Right lung (tissue), 5 donors: ENCODE results near the gene BRD1. TPM values are rescaled to one million over a fixed set of nuclear protein-coding genes. Genes with fewer than 3 reads are reported as not detected.
"Not testable (repeated sequence)": the region's sequence is repeated elsewhere in the genome, so short reads cannot be mapped to it uniquely, and the experiment has no call there.

ENCODE experiments used
- DNase-seq, 2 donors: peaks; one replicate each; pipeline ENCODE4 v3.0.0-alpha.2; 2013
- polyA plus RNA-seq, 5 donors: library from polyadenylated mRNA; unstranded; fragments of 120-200 nt; gene quantifications; one replicate each; pipeline versions ENCODE4 v1.2.1 to v1.2.3, GENCODE V29; 2013; ENCODE audit warnings: inconsistent platforms in 1 of 5, low replicate concordance in 1 of 5; ENCODE audit not compliant: insufficient read length in 5 of 5, insufficient read depth in 1 of 5

Gene BRD1
- polyA plus RNA-seq, 5 donors: 31.2 to 41.2 (median 35.3) TPM

DNA sequence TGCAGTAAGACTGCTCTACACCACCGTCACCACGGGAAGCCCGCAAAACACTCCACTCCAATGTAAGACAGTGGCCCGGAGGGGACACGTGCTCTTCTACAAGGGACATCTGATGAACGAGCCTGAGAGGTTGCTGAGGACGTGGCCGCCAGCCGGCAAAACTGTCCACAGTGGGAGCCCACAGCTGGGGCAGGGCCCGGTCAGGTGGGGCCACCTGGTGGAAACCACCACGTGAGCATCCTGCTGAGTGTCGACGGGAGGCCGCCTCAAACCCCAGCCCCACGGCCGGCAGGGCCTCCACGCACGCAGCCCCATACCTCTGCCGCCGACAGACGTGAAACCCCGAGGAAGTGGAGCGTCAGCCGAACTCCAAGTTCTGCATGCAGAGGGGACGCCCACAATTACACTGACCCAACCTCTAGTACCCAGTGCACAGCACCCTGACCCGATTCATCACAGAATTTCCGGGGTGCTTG is 42.6 kb downstream of the BRD1 start:
- DNase-seq: no peak

DNA sequence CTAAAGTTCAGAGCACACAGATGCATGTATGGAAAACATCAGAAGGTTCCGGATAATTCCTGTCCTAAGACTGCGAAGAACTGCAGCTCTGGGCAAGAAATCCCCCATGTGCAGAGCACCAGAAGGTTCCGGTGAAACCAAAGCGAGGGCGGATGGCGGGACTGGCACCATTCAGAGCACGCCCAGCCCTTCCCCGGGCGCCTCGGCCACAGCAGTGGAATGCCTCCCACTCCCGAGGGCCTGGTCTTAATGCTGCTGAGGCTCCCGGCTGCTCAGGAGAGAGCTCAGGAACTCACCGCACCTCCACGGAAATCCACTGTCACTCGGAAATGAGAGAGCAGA is 43.1 kb downstream of the BRD1 start:
- DNase-seq: no peak

DNA sequence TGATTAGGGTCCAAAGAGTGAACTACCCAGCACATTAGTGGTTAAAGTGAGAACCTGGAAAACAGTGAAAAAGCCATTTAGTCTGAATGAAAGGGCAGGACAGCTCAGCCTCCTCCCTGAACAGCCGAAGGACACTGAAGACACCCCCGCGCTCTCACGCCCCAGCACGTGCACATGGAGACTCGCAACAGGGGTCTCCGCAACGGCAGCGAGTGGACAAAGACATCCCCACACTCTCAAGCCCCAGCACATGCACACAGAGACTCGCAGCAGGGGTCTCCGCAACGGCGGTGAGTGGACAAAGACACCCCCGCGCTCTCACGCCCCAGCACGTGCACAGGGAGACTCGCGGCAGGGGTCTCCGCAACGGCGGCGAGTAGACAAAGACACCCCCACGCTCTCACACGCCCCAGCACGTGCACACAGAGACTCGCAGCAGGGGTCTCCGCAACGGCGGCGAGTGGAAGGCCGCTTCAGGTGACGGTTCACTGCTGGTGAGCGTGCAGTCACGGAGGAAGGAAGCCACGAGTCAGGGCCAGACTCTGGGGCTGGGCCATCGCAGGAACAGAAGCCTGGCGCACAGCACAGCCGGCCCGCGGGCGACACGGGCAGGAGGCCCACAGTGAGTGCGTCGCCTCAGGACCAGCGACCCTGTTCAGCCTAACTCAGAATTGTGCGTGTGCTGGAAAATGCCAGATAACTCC is 43.6 kb downstream of the BRD1 start:
- DNase-seq: no peak

DNA sequence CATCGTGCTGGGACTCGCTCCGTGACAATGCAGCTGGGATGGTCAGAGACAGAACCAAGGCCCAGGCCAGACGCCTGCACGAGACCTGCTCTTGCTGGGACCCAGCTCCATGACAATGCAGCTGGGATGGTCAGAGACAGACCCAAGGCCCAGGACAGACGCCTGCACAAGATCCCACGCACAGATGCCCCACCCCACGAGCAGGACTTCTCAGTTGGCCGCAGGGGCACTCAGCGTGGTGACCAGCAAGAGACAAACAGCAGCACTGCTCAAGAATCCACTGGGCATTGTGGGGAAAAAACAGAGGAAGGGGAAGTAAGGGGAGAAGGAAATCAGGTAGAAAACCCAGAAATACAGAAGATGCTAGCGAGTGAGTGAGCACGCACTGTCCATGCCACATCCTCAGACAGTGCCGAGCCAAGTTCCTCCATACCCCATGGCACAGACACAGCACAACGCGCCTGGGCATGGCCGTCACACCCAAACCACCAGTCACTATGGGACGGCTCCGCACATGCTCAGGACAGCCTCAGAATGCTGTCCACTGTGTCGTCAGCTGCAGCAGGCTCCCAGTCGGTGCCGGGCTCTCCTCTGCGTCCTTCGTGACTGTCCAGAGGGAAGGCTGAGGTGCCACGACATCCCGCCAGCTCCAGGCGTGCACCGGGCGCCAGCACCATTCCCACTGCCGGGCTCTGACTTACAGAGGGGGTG is 44.5 kb downstream of the BRD1 start:
- no peak for DNase-seq

DNA sequence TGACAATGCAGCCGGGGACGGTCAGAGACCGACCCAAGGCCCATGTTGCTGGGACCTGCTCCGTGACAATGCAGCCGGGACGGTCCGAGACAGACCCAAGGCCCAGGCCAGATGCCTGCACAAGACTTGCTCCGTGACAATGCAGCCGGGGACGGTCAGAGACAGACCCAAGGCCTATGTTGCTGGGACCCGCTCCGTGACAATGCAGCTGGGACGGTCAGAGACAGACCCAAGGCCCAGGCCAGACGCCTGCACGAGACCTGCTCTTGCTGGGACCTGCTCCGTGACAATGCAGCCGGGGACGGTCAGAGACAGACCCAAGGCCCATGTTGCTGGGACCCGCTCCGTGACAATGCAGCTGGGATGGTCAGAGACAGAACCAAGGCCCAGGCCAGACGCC is 45.8 kb downstream of the BRD1 start:
- DNase-seq: not testable (repeated sequence)

DNA sequence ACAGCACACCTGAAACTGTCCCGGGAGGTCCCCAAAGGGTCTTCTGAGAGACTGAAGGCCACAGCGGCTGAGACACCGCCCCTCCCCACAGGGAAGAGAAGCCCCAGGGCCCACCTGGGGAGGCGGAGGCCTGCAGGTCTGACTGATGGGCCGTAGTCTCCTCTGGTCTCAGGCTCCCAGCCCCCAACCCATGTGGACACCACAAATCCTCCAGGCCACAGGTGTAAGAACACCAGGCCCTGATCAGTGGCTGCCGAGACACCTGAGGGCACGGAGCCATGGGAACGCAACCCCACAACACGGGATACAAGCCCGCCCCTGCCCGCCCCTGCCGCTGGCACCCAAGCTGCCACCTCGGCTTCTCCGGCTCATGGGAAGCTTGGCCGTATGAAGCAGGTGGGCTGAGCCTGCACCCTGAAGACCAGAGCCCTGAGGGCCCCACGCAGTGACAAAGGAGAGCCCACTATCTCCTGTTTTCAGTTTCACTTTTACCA is 46.3 kb downstream of the BRD1 start:
- no peak for DNase-seq

DNA sequence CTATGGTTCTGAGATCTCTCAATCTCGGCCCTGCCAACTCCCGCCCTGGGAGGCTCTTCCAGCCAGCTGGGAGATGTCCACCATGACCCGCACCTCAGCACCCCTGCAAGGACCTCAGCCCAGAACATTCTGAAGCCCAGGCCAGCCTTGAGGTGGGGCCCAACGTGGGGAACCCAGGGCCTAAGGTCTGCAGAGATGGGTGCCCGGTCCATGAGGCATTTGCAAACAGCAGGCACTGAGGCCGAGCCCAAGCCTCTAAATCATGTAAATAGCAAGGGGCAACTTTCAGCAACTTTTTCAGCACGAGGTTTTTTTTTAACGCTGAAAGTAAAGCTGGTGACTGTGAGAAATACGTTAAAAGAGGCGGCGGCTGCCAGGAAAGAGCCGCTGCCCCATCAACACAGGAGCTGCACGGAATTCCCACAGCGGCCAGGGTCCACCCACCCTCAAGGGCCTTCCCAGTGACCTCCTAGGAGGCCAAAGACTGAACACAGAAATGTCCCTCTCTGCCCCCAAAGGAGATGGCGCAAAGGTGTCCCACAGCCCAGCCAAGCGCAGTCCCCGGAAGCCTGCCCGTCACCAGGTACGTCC is 46.9 kb downstream of the BRD1 start:
- DNase-seq: no peak

DNA sequence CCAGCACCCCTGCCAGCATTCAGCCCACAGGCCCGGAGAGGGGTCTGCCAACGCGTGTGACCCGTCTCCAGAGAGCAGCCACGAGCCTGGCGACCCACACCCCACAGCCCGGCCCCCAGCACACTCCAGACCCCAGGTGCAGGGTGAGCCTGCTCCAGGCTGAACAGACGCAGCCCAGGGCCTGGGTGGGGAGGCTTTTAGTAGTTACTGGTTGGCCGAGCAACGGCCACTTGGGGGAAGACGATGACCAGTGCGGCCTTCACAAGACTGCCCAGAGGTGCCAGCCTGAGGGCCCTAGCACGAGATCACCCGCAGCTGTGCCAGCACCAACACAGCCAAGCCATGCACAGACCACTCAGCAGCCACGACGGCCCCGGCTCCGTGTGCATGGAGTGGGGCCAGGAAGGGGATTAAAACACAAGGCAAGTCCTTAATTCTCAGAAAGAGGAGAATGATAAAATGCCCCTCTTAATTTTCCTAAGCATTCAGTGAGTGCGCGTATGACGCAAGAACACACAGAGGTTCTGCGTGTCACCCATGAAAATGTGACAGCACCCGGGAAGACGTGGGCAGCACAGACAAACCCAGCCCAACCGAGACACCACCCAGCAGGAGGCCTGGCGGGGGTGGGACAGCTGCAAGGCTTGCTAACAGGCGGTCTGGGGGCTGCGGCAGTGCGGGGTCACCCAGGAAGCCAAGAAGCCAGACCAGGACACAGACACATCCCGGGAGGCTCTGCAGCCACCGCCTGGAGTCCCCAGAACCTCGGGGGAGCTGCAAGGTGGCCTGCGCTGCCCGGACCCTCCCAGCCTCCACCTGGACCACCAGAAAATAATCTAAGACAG is 47.6 kb downstream of the BRD1 start:
- DNase-seq: no peak

DNA sequence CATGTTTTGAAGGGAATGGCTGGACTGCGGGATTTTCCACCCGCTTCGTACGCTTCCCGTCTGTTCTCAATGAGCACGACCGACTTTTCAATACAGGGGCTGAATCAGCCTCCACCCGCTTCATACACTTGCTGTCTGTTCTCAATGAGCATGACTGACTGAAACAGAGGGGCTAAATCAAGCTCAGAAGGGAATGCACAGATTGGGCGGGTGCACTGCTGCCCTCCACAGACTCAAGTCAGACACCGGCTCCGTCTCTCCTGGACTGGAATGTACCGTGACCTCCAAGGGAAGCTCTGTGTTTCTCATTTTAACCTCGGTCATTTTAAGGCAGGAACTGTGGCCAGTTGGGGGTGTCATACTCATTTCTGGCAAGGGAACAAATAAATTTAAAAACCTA is 48.5 kb downstream of the BRD1 start:
- DNase-seq: no peak

DNA sequence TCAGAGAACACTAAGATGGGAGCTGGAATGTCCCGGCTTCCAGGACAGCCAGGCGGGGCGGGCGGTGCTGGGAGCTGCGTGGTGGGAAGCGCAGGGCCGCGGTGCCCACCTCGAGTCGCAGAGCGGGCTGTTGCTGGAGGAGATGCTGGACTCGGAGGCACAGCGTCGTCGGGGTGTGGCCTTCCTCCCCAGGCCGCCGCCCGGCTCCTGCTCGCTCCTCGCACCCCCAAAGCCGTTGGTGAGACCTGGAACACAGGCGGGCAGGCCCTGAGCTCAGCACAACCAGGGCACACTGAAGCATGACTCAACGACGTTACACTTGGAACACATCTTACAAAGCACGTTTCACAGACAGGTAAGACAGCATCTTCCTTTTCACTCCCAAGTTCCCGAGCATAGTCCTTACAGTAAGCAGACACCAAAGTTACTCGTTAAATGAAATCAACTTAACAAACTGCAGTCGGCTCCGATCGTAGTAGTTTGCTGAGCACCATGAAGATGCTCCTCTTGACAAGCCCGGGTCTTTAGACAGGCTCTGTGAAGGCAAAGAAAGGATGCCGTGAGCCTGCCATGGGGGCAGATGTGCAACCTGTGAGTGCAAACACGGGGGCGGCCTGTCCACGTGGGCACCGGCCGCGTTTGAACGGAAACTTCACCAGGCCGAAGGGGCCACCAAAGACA is 50.0 kb downstream of the BRD1 start:
- no peak for DNase-seq

DNA sequence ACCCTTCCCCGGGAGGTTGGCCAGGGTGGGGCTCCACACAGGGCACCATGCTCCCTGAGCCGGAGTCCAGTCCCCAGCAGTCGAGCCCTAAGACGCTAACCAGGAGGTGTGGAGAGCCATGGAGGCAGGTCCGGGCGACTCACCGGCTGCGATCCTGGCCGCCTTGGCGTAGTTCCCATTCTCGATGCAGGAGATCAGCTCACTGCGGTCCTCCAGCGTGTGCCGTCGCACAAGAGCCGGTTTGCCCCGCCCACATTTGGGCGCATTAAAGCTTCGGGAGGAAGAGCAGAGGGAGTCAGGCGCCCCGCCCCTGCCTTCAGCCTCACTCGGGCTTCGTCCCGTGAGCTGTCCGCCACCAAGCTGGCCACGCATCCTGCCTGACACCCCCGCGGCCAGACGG is 50.8 kb downstream of the BRD1 start:
- DNase-seq: no peak

DNA sequence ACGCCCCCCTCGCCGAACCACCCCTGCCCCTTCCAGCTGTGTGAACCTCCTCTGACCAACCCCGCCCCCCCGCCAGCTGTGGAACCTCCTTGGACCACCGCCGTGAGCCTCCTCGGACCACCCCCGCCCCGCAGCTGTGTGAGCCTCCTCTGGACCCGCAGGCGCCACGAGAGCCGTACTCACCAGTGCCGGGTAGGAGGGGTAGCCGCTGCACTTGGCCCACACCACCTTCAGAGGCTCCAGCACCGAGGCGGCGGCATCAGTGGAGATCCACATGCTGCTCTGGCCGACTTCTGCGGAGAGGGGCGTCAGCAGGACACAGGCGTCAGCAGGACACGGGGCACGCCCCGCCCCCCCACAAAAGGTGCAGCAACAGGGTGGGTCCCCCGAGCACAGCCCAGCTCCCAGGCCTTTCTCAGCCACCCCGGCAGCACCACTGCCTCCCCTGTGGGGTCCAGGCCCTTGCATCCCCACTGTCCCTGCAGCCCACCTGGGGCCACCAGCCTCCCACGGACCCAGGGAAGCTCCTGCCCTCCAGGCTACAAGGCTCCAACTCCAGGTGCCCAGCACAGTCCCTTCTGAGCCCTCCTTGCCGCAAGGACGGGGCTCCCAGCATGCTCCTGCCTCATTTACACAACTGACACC is 51.7 kb downstream of the BRD1 start:
- no peak for DNase-seq

DNA sequence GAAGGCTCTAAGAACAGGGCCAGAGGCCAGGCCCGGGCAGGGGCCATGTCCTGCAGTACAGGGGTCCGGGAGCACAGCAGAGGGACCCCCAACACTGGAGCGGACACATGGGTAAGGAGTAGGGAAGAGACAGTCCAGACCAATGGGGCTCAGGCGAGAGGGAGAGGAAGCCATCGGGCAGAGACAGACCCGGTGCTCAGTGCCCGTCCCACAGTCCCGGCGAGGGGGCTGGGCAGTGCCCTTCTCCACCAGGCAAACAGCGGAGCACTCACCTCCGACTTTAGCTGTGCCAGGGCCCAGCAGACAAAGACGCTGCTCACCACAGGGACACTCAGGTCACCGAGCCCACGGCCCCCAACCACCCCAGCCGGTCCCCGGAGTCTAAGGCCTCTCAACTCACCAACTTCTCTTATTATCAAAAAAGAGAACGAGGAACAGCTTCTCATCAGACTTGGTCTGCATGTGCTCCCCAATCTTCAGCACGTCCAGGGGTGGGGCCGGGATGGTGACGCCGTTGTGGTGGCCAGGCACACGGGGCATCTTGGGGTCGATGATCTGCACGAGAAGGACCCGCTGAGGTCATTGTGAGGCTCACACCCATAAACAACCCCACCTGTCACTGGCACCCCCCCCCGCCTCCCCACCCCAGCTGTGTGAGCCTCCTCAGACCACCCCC is 52.3 kb downstream of the BRD1 start:
- DNase-seq: no peak

DNA sequence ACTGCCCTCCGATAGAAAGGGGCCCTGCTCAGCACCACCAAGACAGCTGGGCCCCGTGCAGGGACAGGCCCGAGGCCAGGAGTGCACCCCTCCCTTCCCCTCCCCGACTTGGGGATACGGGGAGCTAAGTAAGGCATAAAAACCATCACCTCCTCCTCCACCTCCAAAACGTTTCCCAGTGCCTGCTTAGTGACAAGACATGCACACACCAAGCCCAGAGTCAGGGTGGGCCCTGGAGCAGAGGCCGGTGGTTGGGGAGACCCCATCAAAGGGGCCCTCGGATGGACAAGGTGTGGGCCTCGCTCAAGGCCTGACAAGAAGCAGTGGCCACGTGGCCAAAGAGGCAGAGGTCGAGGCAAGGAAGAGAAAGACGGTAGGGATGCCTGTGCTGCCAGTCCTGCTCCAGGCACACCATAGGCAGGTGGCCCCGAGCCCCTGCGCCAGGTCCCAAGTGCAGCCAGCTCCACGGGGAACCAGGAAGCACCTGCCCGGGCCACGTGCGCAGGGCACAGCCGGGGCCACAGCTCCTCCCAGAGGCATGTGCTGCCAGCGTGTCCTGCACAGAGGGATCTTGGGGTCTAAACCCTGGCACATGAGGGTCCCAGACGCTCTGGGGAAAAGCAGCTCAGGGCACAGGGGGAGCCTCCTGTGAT is 53.0 kb downstream of the BRD1 start:
- DNase-seq: no peak

DNA sequence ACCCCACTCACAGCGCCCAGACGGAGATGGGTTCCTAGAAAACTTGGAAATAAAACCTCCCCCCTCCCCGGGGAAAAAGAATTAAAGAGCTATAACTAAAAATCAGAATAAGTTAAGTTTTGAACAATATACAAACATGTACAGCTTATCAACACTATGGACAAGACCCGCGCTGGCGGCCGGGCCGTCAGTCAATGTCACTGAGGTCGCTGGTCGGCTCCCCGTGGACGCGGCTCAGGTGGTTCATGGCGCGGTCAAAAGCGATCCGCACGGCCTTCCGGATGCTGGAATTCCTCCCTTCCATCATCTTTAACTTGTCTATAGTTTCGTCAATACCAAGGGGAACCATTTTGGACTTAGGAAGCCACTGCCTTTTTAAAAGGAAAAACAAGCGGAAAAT is 53.6 kb downstream of the BRD1 start:
- DNase-seq: no peak

DNA sequence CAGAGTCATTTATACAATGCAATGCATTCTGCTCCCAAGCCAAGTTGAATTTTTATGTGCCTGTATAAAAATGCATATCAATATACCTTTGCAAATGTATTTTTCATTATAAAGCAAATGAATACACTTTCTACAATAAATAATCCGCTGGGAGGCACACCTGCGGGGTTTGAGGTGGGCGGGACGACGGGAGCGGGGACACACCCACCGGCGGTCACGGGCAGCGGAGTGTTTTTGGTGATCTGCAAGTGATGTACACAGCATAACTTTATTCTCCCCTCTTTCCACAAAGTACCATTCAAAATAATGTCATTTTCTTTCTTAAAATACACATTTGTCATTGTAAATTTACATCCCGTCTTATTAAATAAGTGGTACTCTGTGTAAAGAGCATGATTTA is 54.1 kb downstream of the BRD1 start:
- no peak for DNase-seq

DNA sequence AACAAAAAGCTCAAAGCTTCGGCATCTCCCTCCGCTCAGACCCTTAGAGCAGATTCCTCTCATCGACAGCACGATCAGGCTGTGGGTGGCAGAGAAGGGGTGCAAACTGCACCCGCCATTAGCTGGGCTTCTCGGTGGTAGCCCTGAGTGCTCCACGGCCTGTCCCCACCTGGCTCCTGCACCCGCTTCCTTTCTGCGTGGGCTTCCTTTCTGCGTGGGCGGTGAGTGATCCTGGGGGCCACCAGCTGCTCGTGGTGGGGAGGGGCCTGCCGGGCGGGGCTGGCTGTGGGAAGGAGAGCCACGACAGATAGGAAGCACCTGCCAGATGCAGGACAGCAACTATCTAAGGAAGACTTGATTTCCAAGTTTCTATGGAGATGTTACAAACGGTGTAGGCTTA is 55.0 kb downstream of the BRD1 start:
- DNase-seq: no peak

DNA sequence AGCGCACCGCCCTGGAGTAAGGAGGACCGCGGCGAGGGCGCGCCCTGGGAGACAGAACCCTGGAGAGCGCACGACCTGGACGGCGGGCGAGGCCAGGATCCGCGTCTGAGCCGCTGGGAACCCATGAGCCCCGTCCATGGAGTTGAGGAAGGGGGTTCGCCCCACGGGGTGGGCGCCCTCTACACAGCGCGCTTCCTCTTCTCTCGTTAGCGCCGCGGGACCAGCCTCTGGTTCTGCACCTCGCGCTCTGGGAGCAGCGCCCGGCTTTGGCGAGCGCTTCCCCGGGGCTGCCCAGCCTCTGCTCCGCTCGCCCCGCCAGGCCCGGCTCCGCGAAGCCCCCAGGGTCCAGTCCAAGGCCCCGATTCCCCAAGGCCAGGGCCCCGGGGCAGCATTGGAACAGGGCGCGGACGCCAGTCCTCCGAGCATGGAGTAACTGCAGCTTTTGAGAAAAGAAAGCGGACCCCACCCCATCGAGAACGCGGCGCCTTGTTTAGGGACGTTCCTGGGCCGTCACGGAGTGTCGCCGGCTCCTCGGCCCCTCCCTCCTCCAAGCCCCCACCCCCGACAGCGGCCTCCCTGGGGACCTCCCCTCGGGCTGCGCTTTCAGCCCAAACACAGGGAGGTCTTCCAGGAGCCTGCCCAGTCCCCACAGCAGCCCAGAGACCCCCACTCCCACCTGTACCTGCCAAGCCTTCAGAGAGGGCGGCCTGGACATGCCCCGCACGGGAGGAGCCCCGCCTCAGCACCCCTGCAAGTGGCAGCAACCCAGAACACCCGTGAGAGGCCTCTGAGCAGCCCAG is 56.2 kb downstream of the BRD1 start:
- DNase-seq: no peak
